ENCODE data around the gene ULK2. TPM values are rescaled to one million over a fixed set of nuclear protein-coding genes. Genes with fewer than 3 reads are reported as not detected.
"Not testable (repeated sequence)": the region's sequence is repeated elsewhere in the genome, so short reads cannot be mapped to it uniquely, and the experiment has no call there.

ULK2 gene
- total RNA-seq, 4 donors from 2014 or later: 15.4 to 35.0 (median 26.9) TPM

DNA sequence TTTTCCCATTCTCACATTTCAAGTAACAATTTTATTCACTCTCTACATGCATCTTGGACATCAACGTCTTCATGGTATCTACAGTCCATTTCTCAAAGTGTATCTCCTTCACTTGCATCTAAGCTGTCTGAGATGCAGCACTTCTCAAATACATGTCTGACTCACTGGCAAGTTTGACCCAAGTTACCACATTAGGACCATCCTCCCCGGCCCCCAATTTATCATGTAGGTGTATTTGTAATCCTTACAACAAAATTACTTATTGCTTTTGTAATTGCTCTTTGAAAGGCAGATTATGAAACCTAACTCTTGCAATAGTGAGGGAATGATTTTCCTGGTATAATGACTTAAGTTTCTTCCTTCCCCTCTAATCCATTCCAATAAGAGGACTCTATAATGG is 28.9 kb upstream of the ULK2 start:
- H3K4me3 ChIP-seq: no peak overlapping the region
- TF ChIP-seq, protein P1, sequence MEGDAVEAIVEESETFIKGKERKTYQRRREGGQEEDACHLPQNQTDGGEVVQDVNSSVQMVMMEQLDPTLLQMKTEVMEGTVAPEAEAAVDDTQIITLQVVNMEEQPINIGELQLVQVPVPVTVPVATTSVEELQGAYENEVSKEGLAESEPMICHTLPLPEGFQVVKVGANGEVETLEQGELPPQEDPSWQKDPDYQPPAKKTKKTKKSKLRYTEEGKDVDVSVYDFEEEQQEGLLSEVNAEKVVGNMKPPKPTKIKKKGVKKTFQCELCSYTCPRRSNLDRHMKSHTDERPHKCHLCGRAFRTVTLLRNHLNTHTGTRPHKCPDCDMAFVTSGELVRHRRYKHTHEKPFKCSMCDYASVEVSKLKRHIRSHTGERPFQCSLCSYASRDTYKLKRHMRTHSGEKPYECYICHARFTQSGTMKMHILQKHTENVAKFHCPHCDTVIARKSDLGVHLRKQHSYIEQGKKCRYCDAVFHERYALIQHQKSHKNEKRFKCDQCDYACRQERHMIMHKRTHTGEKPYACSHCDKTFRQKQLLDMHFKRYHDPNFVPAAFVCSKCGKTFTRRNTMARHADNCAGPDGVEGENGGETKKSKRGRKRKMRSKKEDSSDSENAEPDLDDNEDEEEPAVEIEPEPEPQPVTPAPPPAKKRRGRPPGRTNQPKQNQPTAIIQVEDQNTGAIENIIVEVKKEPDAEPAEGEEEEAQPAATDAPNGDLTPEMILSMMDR (IDR thresholded peaks at IDR 0.05): no peak
- no peak for TF ChIP-seq POLR2A (IDR thresholded peaks at IDR 0.05)
- H3K27me3 ChIP-seq: no peaks in the 10 kb centered on the region
- no peaks in the 10 kb centered on the region for H3K9me3 ChIP-seq
- H3K36me3 ChIP-seq: no peaks in the 10 kb centered on the region
- H3K4me1 ChIP-seq: no peaks in the 10 kb centered on the region
- intact Hi-C loops (cut with DNase I; ENCODE audit: low total_unique reads): no loop called here
- DNase-seq: no peak
- peak overlapping the region in 1 of 2 donors; percentile 71 for H3K27ac ChIP-seq

DNA sequence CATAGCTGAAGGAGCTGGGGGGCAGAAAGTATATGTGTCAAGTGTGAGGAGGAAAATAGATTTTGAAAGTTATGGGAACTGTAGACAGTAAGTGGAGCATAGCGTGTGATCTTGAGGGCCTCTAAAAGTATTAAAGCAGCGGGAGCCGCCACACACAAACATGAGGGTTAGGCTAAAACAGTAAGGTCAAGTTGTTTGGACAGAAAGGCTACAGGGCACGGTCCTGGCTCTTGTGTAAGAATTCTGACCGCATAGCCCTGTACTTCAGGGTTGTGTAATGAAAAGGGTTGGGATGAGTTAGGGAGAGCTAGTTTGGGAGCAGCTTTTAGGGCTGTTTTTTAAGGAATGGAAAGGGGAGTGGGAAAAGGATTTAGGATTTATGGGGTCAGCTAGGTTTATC is 22.8 kb upstream of the ULK2 start:
- DNase-seq; H3K36me3 ChIP-seq; H3K27ac ChIP-seq; H3K27me3 ChIP-seq; H3K4me3 ChIP-seq; intact Hi-C loops (cut with DNase I; ENCODE audit: low total_unique reads); H3K9me3 ChIP-seq; H3K4me1 ChIP-seq: not testable (repeated sequence)

GRCh38 chr17:19890001-19890400 is 22.3 kb upstream of the ULK2 start:
- H3K36me3 ChIP-seq; DNase-seq; H3K27ac ChIP-seq; H3K27me3 ChIP-seq; H3K4me3 ChIP-seq; intact Hi-C loops (cut with DNase I; ENCODE audit: low total_unique reads); H3K4me1 ChIP-seq; H3K9me3 ChIP-seq: not testable (repeated sequence)

DNA sequence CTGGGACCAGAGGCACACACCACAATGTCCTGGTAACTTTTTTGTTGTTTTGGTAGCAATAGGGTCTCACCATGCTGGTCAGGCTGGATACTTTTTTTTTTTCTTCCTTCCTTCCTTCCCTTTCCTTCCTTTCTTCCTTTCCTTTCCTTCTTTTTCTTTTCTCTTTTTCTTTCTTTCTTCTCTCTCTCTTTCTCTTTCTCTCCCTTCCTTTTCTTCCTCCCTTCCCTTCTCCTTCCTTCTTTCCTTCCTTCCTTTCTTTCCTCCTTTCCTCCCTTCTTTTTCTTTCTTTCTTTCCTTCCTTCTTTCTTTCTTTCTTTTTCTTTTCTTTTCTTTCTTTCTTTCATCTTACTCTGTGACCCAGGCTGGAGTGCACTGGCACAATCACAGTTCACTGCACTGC is 18.4 kb upstream of the ULK2 start:
- intact Hi-C loops (cut with DNase I; ENCODE audit: low total_unique reads): no loop called here
- TF ChIP-seq, protein P1 (IDR thresholded peaks at IDR 0.05): no peak
- TF ChIP-seq POLR2A (IDR thresholded peaks at IDR 0.05): no peak
- DNase-seq: no peak
- Histone ChIP-seq H3K9me3 (no peaks in the 10 kb centered on the region), H3K27me3 (no peaks in the 10 kb centered on the region), H3K36me3 (no peaks in the 10 kb centered on the region), H3K27ac (no peak overlapping the region), H3K4me1 (no peaks in the 10 kb centered on the region), H3K4me3 (no peak overlapping the region)

DNA sequence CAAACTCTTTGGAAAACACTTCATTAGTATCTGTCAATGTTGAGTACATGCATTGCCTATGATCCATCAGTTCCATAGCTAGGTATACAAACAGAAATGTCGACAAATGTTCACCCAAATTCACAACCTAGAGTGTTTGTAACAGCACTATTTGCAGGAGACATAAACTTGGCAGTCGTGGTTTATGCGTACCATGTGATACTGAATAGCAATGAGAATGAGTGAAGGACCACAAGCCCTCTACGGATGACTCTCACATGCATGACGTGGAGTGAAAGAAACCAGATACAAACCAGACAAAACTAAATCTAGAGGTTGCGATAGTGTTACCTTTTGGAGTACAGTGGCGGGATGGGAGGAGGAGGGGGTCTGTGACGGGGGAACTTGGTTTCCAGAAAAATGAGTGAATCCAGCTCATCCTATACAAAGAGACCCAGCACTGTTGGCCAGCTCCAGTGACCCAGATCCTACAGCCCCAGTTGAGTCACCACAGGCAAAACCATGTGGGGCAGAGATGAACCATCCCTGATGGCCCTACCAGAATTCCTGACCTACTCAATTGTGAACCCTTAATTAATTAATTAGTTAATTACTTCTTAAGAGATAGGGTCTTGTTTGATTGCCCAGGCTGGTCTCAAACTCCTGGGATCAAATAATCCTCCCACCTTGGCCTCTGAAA is 15.9 kb upstream of the ULK2 start:
- DNase-seq: no peak

DNA sequence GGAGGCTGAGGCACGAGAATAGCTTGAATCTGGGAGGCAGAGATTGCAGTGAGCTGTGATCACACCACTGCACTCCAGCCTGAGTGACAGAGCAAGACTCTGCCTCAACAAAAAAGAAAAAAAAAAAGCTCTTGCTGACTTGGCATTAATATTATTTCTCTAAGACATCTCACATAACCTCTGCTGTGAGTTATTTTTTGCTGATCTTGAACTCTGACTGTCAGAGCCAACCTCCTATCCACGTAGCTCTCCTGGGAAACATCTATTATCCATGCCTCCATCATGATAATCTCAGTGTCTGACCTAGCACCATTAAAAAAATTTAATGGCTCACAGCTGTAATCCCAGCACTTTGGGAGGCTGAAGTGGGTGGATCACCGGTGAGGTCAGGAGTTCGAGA is 12.7 kb upstream of the ULK2 start:
- H3K4me1 ChIP-seq: no peaks in the 10 kb centered on the region
- H3K27me3 ChIP-seq: no peaks in the 10 kb centered on the region
- no peak for TF ChIP-seq POLR2A (IDR thresholded peaks at IDR 0.05)
- TF ChIP-seq, protein P1 (IDR thresholded peaks at IDR 0.05): no peak
- H3K4me3 ChIP-seq: no peak overlapping the region
- H3K36me3 ChIP-seq: no peaks in the 10 kb centered on the region
- H3K27ac ChIP-seq: no peak overlapping the region
- no peak for DNase-seq
- no peaks in the 10 kb centered on the region for H3K9me3 ChIP-seq
- intact Hi-C loops (cut with DNase I; ENCODE audit: low total_unique reads): no loop called here

More for the DNA sequence above, 15.9 kb upstream of the ULK2 start:
- H3K4me3 ChIP-seq: no peak overlapping the region
- H3K27ac ChIP-seq: no peak overlapping the region
- no peaks in the 10 kb centered on the region for H3K9me3 ChIP-seq
- H3K27me3 ChIP-seq: no peaks in the 10 kb centered on the region
- no peaks in the 10 kb centered on the region for H3K36me3 ChIP-seq
- H3K4me1 ChIP-seq: no peaks in the 10 kb centered on the region
- TF ChIP-seq, protein P1 (IDR thresholded peaks at IDR 0.05): no peak
- TF ChIP-seq POLR2A (IDR thresholded peaks at IDR 0.05): no peak
- intact Hi-C loops (cut with DNase I; ENCODE audit: low total_unique reads): no loop called here

Data from uterus (tissue), 4 donors.